GM19328 (cell line): ENCODE data around the gene MRPL52.

Experiments
- ATAC-seq: cut with Tn5 transposase; IDR thresholded peaks from one replicate; pipeline ENCODE4 v1.9.1; 2021; ENCODE audit warnings: mild to moderate bottlenecking, moderate library complexity; ENCODE audit not compliant: unreplicated experiment

Gene MRPL52

GRCh38 chr14:22878271-22879246, 48.9 kb downstream of the MRPL52 start:
- ATAC-seq = no peak

GRCh38 chr14:22882064-22882463, 52.4 kb downstream of the MRPL52 start:
- ATAC-seq = no peak

GRCh38 chr14:22882529-22883172, 53.0 kb downstream of the MRPL52 start:
- ATAC-seq = no peak

GRCh38 chr14:22883173-22883976, 53.7 kb downstream of the MRPL52 start, which contains the start of gene REM2:
REM2 (plus strand) TSS chr14:22883222; CDS start chr14:22883288, 66 bp downstream.
- no peak for ATAC-seq

GRCh38 chr14:22884076-22884737, 54.5 kb downstream of the MRPL52 start:
- ATAC-seq = no peak
